ENCODE data around the gene PTMS. TPM values are rescaled to one million over a fixed set of nuclear protein-coding genes. Genes with fewer than 3 reads are reported as not detected.

PTMS gene
- total RNA-seq, 1 donor from 2014 or later = 395 TPM

DNA sequence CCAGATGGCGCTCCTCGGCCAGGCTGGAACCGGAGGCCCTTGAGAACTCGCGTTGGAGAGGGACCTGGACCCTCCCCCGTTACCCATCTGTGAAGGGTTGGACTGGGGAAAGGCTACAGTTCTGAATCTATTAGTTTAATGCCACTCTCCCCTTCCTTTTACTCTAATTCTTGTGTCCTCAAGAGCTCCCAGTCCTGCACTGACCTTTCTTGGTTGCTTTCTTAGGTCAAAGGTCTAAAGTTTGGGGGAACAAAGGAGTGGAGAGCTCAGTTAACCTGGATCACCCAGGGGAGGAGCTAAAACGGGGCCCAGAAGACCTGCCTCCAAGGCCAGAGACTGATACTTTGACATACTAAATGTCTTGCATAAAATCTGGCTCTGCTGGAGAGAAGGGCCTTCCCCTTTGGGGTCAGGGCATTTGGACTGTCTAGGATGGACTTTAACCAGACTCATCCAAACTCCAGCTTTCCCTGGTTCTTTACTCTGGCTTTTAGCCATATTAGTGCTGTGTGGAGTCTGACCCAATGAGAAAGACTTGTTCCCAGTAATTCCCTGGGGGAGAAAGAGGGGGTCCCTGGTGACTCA, 12.3 kb upstream of the PTMS start:
- peaks cover 14% of the 10 kb centered on the region for H3K36me3 Mint-ChIP-seq
- peak overlapping the region; percentile 99 for H3K4me3 Mint-ChIP-seq
- TF ChIP-seq, protein P1, sequence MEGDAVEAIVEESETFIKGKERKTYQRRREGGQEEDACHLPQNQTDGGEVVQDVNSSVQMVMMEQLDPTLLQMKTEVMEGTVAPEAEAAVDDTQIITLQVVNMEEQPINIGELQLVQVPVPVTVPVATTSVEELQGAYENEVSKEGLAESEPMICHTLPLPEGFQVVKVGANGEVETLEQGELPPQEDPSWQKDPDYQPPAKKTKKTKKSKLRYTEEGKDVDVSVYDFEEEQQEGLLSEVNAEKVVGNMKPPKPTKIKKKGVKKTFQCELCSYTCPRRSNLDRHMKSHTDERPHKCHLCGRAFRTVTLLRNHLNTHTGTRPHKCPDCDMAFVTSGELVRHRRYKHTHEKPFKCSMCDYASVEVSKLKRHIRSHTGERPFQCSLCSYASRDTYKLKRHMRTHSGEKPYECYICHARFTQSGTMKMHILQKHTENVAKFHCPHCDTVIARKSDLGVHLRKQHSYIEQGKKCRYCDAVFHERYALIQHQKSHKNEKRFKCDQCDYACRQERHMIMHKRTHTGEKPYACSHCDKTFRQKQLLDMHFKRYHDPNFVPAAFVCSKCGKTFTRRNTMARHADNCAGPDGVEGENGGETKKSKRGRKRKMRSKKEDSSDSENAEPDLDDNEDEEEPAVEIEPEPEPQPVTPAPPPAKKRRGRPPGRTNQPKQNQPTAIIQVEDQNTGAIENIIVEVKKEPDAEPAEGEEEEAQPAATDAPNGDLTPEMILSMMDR (conservative IDR thresholded peaks at IDR 0.05) = no peak
- H3K27ac Mint-ChIP-seq = peak overlapping the region; percentile 100
- no peak for DNase-seq (ENCODE audit: extremely low spot score, unreplicated experiment)
- H3K4me1 Mint-ChIP-seq (ENCODE audit: unreplicated experiment) = peaks cover 18% of the 10 kb centered on the region
- no peaks in the 10 kb centered on the region for H3K9me3 Mint-ChIP-seq
- H3K27me3 Mint-ChIP-seq = no peaks in the 10 kb centered on the region

DNA sequence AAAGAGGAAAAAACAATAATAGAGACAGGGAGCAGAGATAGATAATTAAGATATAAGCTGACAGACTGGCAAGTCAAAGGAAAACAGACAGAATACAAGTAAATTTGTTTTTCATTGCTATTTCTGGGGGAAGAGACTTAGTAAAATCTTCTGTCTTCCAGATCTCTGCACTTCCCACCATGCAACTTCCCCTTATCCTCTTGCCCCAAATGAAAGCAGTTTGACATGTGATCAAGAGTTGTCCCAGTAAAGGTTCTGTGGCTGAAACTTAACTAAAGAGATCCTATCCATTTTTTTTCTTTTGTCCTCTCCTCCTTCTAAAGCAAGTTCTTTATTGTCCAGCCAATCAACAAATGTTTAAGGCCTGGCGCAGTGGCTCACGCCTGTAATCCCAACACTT, 11.8 kb upstream of the PTMS start:
- Mint-ChIP-seq H3K4me1 (ENCODE audit: unreplicated experiment) (peaks cover 18% of the 10 kb centered on the region), H3K9me3 (no peaks in the 10 kb centered on the region), H3K27ac (peak overlapping the region; percentile 100), H3K4me3 (peak overlapping the region; percentile 99), H3K36me3 (peaks cover 10% of the 10 kb centered on the region), H3K27me3 (no peaks in the 10 kb centered on the region)
- no peak for DNase-seq (ENCODE audit: extremely low spot score, unreplicated experiment)
- TF ChIP-seq, protein P1 (conservative IDR thresholded peaks at IDR 0.05) = no peak

DNA sequence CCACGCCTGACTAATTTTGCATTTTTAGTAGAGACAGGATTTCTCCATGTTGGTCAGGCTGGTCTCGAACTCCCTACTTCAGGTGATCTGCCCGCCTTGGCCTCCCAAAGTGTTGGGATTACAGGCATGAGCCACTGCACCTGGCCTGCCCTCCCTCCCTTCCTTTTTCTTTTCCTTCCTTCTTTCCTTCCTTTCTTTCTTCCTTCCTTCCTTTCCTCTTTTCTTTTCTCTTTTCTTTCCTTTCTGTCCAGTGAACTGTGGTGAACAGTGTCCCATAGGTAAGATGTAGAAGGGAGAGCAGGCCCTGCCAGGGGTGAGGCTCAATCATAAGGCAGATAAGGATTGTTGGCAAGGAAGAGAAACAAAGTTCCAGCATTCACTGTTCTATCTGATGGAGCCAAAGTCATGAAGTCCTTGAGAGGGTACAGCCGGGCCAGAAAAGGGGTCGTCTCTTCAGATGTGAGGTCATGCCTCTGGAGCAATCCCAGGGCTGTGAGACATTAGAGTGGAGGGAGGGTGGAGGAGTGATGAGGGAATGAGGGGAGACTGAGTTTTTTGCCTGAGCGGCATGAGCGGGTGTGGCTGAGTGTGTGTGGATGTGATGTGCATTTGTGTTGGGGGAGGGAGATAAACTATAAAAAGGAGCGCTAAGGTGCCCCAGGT, 9.0 kb upstream of the PTMS start:
- Mint-ChIP-seq H3K4me1 (ENCODE audit: unreplicated experiment) (peaks cover 19% of the 10 kb centered on the region), H3K27ac (no peak overlapping the region), H3K4me3 (no peak overlapping the region), H3K27me3 (no peaks in the 10 kb centered on the region), H3K36me3 (no peaks in the 10 kb centered on the region), H3K9me3 (peaks cover under 1% of the 10 kb centered on the region)
- TF ChIP-seq, protein P1 (conservative IDR thresholded peaks at IDR 0.05) = no peak
- no peak for DNase-seq (ENCODE audit: extremely low spot score, unreplicated experiment)

DNA sequence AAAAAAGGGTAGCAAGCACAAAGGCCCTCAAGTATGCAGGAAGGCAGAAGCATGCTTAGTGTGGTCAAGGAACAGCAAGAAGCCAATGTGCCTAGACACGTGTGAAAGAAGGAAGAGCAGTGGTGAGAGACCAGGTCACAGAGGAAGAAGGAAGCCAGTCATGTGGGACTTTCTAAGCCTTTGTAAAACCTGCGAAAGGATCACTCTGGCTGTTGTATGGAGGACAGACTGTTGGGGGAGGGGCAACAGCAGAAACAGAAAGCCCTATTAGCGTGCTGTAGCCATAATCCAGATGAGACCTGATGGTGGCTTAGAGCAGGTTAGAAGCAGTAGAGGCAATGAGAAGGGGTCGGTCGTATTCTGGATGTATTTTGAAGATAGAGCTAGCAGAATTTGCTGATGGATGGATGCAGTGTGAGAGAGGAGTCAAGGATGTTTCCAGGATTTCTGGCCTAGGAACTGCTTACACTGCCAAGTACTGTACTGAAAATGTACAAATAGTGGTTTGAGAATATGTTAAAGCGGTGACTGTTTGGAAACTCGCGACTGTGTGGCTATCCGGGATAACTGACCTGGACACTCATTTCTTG, 7.6 kb upstream of the PTMS start:
- no peak overlapping the region for H3K27ac Mint-ChIP-seq

DNA sequence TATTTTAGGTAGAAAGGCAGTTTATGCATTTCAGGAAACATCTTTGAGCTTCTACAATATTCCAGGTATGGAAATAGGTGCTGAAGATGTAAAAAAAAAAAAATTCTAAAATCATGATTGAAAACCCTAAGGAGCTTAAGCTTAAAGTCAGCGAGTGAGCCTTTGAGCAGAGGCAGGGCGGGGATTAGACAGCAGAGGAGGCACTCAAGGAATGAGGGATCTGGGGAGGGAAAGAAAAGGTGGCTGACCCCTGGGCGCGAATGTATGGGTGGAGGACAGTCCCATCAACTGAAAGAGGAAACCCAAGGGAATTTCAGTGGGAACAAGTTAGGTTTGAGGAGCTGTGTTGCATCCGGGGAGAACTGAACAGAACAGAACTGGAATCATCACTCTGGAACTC, 6.4 kb upstream of the PTMS start:
- H3K4me1 Mint-ChIP-seq (ENCODE audit: unreplicated experiment) = peaks cover 16% of the 10 kb centered on the region
- H3K4me3 Mint-ChIP-seq = no peak overlapping the region
- peaks cover 5% of the 10 kb centered on the region for H3K9me3 Mint-ChIP-seq
- no peak for DNase-seq (ENCODE audit: extremely low spot score, unreplicated experiment)
- H3K27ac Mint-ChIP-seq = no peak overlapping the region
- TF ChIP-seq, protein P1 (conservative IDR thresholded peaks at IDR 0.05) = no peak
- peaks cover 7% of the 10 kb centered on the region for H3K27me3 Mint-ChIP-seq
- H3K36me3 Mint-ChIP-seq = no peaks in the 10 kb centered on the region

More for the DNA sequence above, 7.6 kb upstream of the PTMS start:
- peaks cover 15% of the 10 kb centered on the region for H3K4me1 Mint-ChIP-seq (ENCODE audit: unreplicated experiment)
- H3K27me3 Mint-ChIP-seq = no peaks in the 10 kb centered on the region
- peaks cover 5% of the 10 kb centered on the region for H3K9me3 Mint-ChIP-seq
- no peak overlapping the region for H3K4me3 Mint-ChIP-seq
- H3K36me3 Mint-ChIP-seq = no peaks in the 10 kb centered on the region
- TF ChIP-seq, protein P1 (conservative IDR thresholded peaks at IDR 0.05) = no peak
- no peak for DNase-seq (ENCODE audit: extremely low spot score, unreplicated experiment)

Measured in type B pancreatic cell (in vitro differentiated cells).